GM19240 (cell line): ENCODE measurements around the gene IL25.
"Not testable (repeated sequence)": the region's sequence is repeated elsewhere in the genome, so short reads cannot be mapped to it uniquely, and the experiment has no call there.

Source experiments
- DNase-seq: peaks from one replicate; pipeline ENCODE4 v3.0.0; 2011; ENCODE audit warnings: low spot score; ENCODE audit not compliant: insufficient read length

IL25 gene

GRCh38 chr14:23372509-23372908 is at the start of gene IL25:
Gene IL25 (plus strand): TSS chr14:23372809.
- DNase-seq = no peak

GRCh38 chr14:23323838-23324454 is 48.7 kb upstream of the IL25 start:
- no peak for DNase-seq

- DNase-seq = no peak
These were observed 48.2 kb upstream of the IL25 start for GRCh38 chr14:23324455-23324846.

- no peak for DNase-seq
These were observed 47.6 kb upstream of the IL25 start for GRCh38 chr14:23324993-23325392.

- DNase-seq = not testable (repeated sequence)
These were observed 46.9 kb upstream of the IL25 start for GRCh38 chr14:23325746-23326145.

- no peak for DNase-seq
These were observed 45.9 kb upstream of the IL25 start for GRCh38 chr14:23326491-23327332.

GRCh38 chr14:23327947-23328744 is 44.5 kb upstream of the IL25 start:
- DNase-seq = peak; percentile 46

GRCh38 chr14:23335623-23336022 is 37.0 kb upstream of the IL25 start:
- no peak for DNase-seq

- DNase-seq = no peak
These were observed 32.9 kb upstream of the IL25 start for GRCh38 chr14:23339506-23340268.

GRCh38 chr14:23344481-23344880 is 28.1 kb upstream of the IL25 start:
- DNase-seq = no peak

- no peak for DNase-seq
These were observed 26.5 kb upstream of the IL25 start for GRCh38 chr14:23345987-23346692.

- DNase-seq = no peak
These were observed 25.8 kb upstream of the IL25 start for GRCh38 chr14:23346693-23347405.

- no peak for DNase-seq
These were observed 25.0 kb upstream of the IL25 start for GRCh38 chr14:23347406-23348296.

- no peak for DNase-seq
These were observed 24.3 kb upstream of the IL25 start for GRCh38 chr14:23348297-23348655.

- DNase-seq = no peak
These were observed 23.3 kb upstream of the IL25 start for GRCh38 chr14:23349156-23349845.

GRCh38 chr14:23351681-23352505 is 20.7 kb upstream of the IL25 start:
- no peak for DNase-seq
